Naive thymus-derived CD4-positive, alpha-beta T cell (primary cell): ENCODE data around the gene ZNF618. TPM values are rescaled to one million over a fixed set of nuclear protein-coding genes. Genes with fewer than 3 reads are reported as not detected.

ENCODE experiments used
- ATAC-seq: fragments of 150-1000 bp; cut with Tn5 transposase; 2 replicates; pipeline ENCODE4 v1.10.0; 2021; ENCODE audit warnings: mild to moderate bottlenecking, moderate library complexity
- CTCF ChIA-PET: fragments of 350-600 bp; sonication (Branson Sonifier 250); formaldehyde crosslinking; loops from one replicate; lab custom pipeline; 2021; ENCODE audit warnings: antibody characterized with exemption; lab: Charles Lee
- POLR2A ChIA-PET: fragments of 350-600 bp; sonication (Branson Sonifier 250); formaldehyde crosslinking; loops from one replicate; lab custom pipeline; 2021; ENCODE audit warnings: antibody characterized with exemption, inconsistent platforms; lab: Charles Lee
- DNase-seq, 9 donors: peaks; one replicate each; pipeline versions ENCODE4 v3.0.0 to v3.0.0-alpha.2; 2020 to 2022; ENCODE audit warnings: mixed read lengths in 1 of 9
- H3K27ac ChIP-seq: one replicate; pipeline ENCODE4 v1.7.0; 2013; ENCODE audit warnings: mild to moderate bottlenecking, low read depth, low read length, moderate library complexity
- H3K27me3 ChIP-seq, 2 donors: one replicate each; pipeline ENCODE4 v1.7.0; 2013; ENCODE audit warnings: low read length in 2 of 2, mild to moderate bottlenecking in 2 of 2, moderate library complexity in 2 of 2; ENCODE audit not compliant: control insufficient read depth in 2 of 2, insufficient read depth in 2 of 2
- H3K36me3 ChIP-seq, 3 experiments: 1 replicate in 2 of 3; 2 replicates in 1 of 3; pipeline ENCODE4 v1.7.0; 2013; ENCODE audit warnings: low read length in 3 of 3, mild to moderate bottlenecking in 3 of 3, moderate library complexity in 1 of 3; ENCODE audit not compliant: insufficient read depth in 3 of 3, control insufficient read depth in 2 of 3
- H3K4me1 ChIP-seq, 2 donors: one replicate each; pipeline ENCODE4 v1.7.0; 2013; ENCODE audit warnings: low read length in 2 of 2, mild to moderate bottlenecking in 2 of 2, moderate library complexity in 1 of 2; ENCODE audit not compliant: control insufficient read depth in 2 of 2, insufficient read depth in 2 of 2
- H3K4me3 ChIP-seq: 2 replicates; pipeline ENCODE4 v1.7.0; 2013; ENCODE audit warnings: mild to moderate bottlenecking, low read length
- H3K9me3 ChIP-seq, 3 experiments: 1 replicate in 2 of 3; 2 replicates in 1 of 3; pipeline ENCODE4 v1.7.0; 2013; ENCODE audit warnings: low read length in 3 of 3; ENCODE audit not compliant: control insufficient read depth in 2 of 3
- H3K27ac Mint-ChIP-seq, 9 donors: one replicate each; pipeline ENCODE4 v1.8.0; 2020 to 2022; ENCODE audit warnings: mixed read lengths in 9 of 9, mild to moderate bottlenecking in 8 of 9, moderate library complexity in 5 of 9, inconsistent platforms in 2 of 9
- H3K27me3 Mint-ChIP-seq, 5 donors: one replicate each; pipeline ENCODE4 v1.8.0; 2021 to 2022; ENCODE audit warnings: mixed read lengths in 5 of 5, mild to moderate bottlenecking in 1 of 5
- H3K36me3 Mint-ChIP-seq, 5 donors: one replicate each; pipeline ENCODE4 v1.8.0; 2020 to 2022; ENCODE audit warnings: mixed read lengths in 5 of 5, mild to moderate bottlenecking in 3 of 5, inconsistent platforms in 1 of 5
- H3K4me1 Mint-ChIP-seq, 7 donors: one replicate each; pipeline ENCODE4 v1.8.0; 2020 to 2022; ENCODE audit warnings: mixed read lengths in 7 of 7, mild to moderate bottlenecking in 3 of 7, inconsistent platforms in 1 of 7
- H3K4me3 Mint-ChIP-seq, 10 donors: one replicate each; pipeline ENCODE4 v1.8.0; 2020 to 2022; ENCODE audit warnings: mild to moderate bottlenecking in 10 of 10, mixed read lengths in 10 of 10, moderate library complexity in 6 of 10, inconsistent platforms in 2 of 10
- H3K9me3 Mint-ChIP-seq, 11 donors: one replicate each; pipeline ENCODE4 v1.8.0; 2020 to 2022; ENCODE audit warnings: mixed read lengths in 11 of 11, mild to moderate bottlenecking in 4 of 11, inconsistent platforms in 1 of 11, moderate library complexity in 1 of 11
- intact Hi-C, 2 donors: fragments of 100-400 bp; cut with micrococcal nuclease; formaldehyde crosslinking; loops; one replicate each; pipeline ENCODE4 v1.15.1; 2023
- polyA plus RNA-seq, 2 donors: library from polyadenylated mRNA; unstranded; fragments of 300-500 nt; fragmentation: Illumina TruSeq; gene quantifications; one replicate each; pipeline ENCODE4 v1.2.3, GENCODE V29; 2021
- total RNA-seq, 6 experiments: library from RNA in 5 of 6; stranded (reverse) in 5 of 6; gene quantifications; 1 replicate in 5 of 6; 2 replicates in 1 of 6; pipeline ENCODE4 v1.2.3 and lab custom pipeline; 2021 to 2026

The ZNF618 gene
- total and polyA plus RNA-seq, 7 experiments from 2014 or later: 0.17 to 3.3 (median 1.1) TPM

DNA sequence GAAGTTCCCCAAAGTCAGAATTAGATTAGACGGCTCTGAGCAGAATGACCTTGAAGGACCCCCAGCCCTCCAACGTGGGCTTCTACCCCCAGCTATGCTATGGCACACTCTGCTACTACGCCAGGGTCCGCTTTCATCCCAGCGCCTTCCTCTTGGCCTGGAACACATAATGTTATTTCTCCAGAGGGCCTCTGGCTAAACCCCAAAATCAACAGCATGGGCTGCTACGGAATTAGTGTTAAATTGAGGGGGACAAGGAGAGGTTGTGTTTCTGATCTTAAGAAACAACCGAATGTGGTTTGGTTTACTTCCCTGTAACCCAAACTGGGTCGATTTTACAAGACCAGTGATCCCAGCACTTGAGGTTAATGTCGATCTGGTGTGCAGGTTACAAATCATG, 97.1 kb downstream of the ZNF618 start:
- POLR2A ChIA-PET: interaction anchor here (0.6 kb wide), 1 partner anchor 105 kb away, joined by 3 read pairs; the partner anchor contains the start of gene AMBP
- Mint-ChIP-seq H3K4me1 (no peaks in the 10 kb centered on the region), H3K27me3 (peaks cover 0 to 4% (median 0%) of the 10 kb centered on the region in 5 donors), H3K36me3 (peaks cover 0 to 4% (median 0%) of the 10 kb centered on the region in 5 donors), H3K27ac (no peak overlapping the region), H3K9me3 (no peaks in the 10 kb centered on the region), H3K4me3 (no peak overlapping the region)
- Histone ChIP-seq H3K9me3 (no peaks in the 10 kb centered on the region), H3K4me1 (no peaks in the 10 kb centered on the region), H3K4me3 (no peak overlapping the region), H3K27me3 (no peaks in the 10 kb centered on the region), H3K27ac (no peak overlapping the region), H3K36me3 (no peaks in the 10 kb centered on the region)
- intact Hi-C loops: no loop called here
- no peak for ATAC-seq
- no peak for DNase-seq
- CTCF ChIA-PET: no interaction called here

- Mint-ChIP-seq H3K27ac (no peak overlapping the region), H3K36me3 (peaks cover 0 to 4% (median 0%) of the 10 kb centered on the region in 5 donors), H3K4me1 (no peaks in the 10 kb centered on the region), H3K4me3 (no peak overlapping the region), H3K9me3 (no peaks in the 10 kb centered on the region), H3K27me3 (peaks cover 0 to 4% (median 0%) of the 10 kb centered on the region in 5 donors)
- no peak for DNase-seq
- no peak overlapping the region for H3K27ac ChIP-seq
- intact Hi-C loops: no loop called here
- ChIA-PET CTCF (no interaction called here), POLR2A (interaction anchor here (0.6 kb wide), 1 partner anchor 104 kb away, joined by 3 read pairs; the partner anchor contains the start of gene AMBP)
- H3K27me3 ChIP-seq: no peaks in the 10 kb centered on the region
- H3K4me3 ChIP-seq: no peak overlapping the region
- H3K9me3 ChIP-seq: no peaks in the 10 kb centered on the region
- no peak for ATAC-seq
- H3K36me3 ChIP-seq: no peaks in the 10 kb centered on the region
- H3K4me1 ChIP-seq: no peaks in the 10 kb centered on the region
These were observed 97.9 kb downstream of the ZNF618 start for GRCh38 chr9:113973963-113974413.

DNA sequence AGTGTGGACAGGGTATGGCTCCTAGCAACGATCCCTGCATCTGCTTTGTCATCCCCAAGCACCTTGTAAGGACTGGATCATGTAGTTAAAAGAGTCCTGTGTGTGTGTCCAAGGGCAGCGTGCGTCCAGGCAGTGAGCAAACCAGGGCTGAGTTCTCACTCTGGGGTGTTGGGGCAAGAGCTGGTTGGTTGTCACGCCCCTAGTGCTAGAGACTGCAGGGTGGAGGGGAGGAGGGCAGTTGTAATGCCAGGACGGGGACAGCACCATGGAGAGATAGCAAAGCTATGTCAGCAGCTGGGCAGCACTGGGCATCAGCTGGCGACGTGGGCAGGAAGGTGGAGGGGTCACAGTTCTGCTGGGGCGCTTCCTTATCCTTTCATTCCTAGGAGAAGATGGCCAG, 100.8 kb downstream of the ZNF618 start:
- Histone ChIP-seq H3K27ac (no peak overlapping the region), H3K36me3 (no peaks in the 10 kb centered on the region), H3K9me3 (no peaks in the 10 kb centered on the region), H3K4me3 (no peak overlapping the region), H3K27me3 (no peaks in the 10 kb centered on the region), H3K4me1 (no peaks in the 10 kb centered on the region)
- intact Hi-C loops: no loop called here
- ChIA-PET POLR2A (no interaction called here), CTCF (interaction anchor here (0.5 kb wide), 1 partner anchor 160 kb away, joined by 3 read pairs; no protein-coding TSS in a partner anchor)
- H3K27me3 Mint-ChIP-seq: peaks cover 0 to 4% (median 0%) of the 10 kb centered on the region in 5 donors
- no peak for DNase-seq
- no peak overlapping the region for H3K4me3 Mint-ChIP-seq
- no peaks in the 10 kb centered on the region for H3K4me1 Mint-ChIP-seq
- no peaks in the 10 kb centered on the region for H3K9me3 Mint-ChIP-seq
- H3K36me3 Mint-ChIP-seq: no peaks in the 10 kb centered on the region
- no peak overlapping the region for H3K27ac Mint-ChIP-seq
- no peak for ATAC-seq

GRCh38 chr9:113978725-113979342, 102.7 kb downstream of the ZNF618 start:
- intact Hi-C loops: no loop called here
- H3K27ac Mint-ChIP-seq: no peak overlapping the region
- no peak overlapping the region for H3K4me3 Mint-ChIP-seq
- POLR2A ChIA-PET: no interaction called here
- peaks cover 0 to 4% (median 0%) of the 10 kb centered on the region in 5 donors for H3K27me3 Mint-ChIP-seq
- Histone ChIP-seq H3K27ac (no peak overlapping the region), H3K4me3 (no peak overlapping the region), H3K9me3 (no peaks in the 10 kb centered on the region), H3K36me3 (no peaks in the 10 kb centered on the region), H3K4me1 (no peaks in the 10 kb centered on the region), H3K27me3 (no peaks in the 10 kb centered on the region)
- no peaks in the 10 kb centered on the region for H3K36me3 Mint-ChIP-seq
- H3K4me1 Mint-ChIP-seq: no peaks in the 10 kb centered on the region
- H3K9me3 Mint-ChIP-seq: no peaks in the 10 kb centered on the region
- ATAC-seq (no peak), DNase-seq (no peak)
- CTCF ChIA-PET: no interaction called here

GRCh38 chr9:113979343-113980127, 103.4 kb downstream of the ZNF618 start:
- ATAC-seq (no peak), DNase-seq (no peak)
- no peaks in the 10 kb centered on the region for H3K36me3 Mint-ChIP-seq
- no peaks in the 10 kb centered on the region for H3K9me3 Mint-ChIP-seq
- intact Hi-C loops: no loop called here
- H3K27ac Mint-ChIP-seq: no peak overlapping the region
- no peak overlapping the region for H3K4me3 ChIP-seq
- H3K27ac ChIP-seq: no peak overlapping the region
- no peaks in the 10 kb centered on the region for H3K36me3 ChIP-seq
- H3K4me1 Mint-ChIP-seq: no peaks in the 10 kb centered on the region
- POLR2A ChIA-PET: no interaction called here
- no peaks in the 10 kb centered on the region for H3K27me3 ChIP-seq
- H3K9me3 ChIP-seq: no peaks in the 10 kb centered on the region
- no peak overlapping the region for H3K4me3 Mint-ChIP-seq
- H3K27me3 Mint-ChIP-seq: peaks cover 0 to 4% (median 0%) of the 10 kb centered on the region in 5 donors
- no peaks in the 10 kb centered on the region for H3K4me1 ChIP-seq
- CTCF ChIA-PET: no interaction called here

DNA sequence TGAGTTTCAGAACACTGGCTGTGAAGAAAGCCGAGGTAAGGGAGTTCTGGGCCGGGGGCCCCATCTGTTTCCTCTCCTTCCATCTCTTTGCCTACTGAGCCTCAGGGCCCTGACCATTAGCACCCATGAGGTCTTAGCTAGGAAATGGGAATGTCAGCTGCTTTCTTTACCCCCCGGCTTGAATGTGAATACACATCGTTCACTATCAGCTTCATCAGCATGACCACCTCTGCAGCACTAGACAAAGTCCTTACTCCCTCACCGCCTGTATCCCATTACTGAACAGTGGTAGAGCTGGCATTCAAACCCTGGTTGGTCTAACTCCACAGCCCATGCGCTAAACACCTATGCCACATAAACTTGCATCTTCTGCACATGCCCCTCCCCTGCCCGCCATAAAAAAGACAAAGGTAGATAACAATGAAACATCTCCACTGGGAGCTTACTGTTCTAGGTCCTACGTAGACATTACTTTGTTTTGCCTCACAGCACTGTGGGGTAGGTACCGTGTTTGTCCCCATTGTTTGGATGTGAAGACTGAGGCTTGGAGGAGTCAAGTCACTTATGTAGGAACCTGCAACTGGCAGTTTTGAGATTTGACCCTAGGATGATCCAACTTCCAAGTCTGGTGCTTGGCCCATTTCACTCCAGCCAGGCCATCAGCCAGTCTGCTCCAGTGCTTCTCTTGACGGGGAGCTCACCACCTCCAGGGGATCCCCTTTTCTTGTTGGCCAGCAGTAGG, 108.7 kb downstream of the ZNF618 start:
- Histone ChIP-seq H3K27me3 (no peaks in the 10 kb centered on the region), H3K27ac (no peak overlapping the region), H3K4me3 (no peak overlapping the region), H3K4me1 (no peaks in the 10 kb centered on the region), H3K36me3 (no peaks in the 10 kb centered on the region), H3K9me3 (no peaks in the 10 kb centered on the region)
- Mint-ChIP-seq H3K36me3 (peaks cover 0 to 3% (median 0%) of the 10 kb centered on the region in 5 donors), H3K9me3 (no peaks in the 10 kb centered on the region), H3K4me1 (no peaks in the 10 kb centered on the region), H3K4me3 (no peak overlapping the region), H3K27ac (no peak overlapping the region), H3K27me3 (no peaks in the 10 kb centered on the region)
- ATAC-seq: no peak
- no peak for DNase-seq
- ChIA-PET POLR2A (no interaction called here), CTCF (no interaction called here)
- intact Hi-C loops: no loop called here
